Common myeloid progenitor, CD34-positive (primary cell): Measurements from ENCODE around the gene ZNF660.

ENCODE experiments used
- CTCF ChIA-PET: fragments of 350-600 bp; sonication (Branson Sonifier 250); formaldehyde crosslinking; loops from one replicate; lab custom pipeline; 2021; ENCODE audit warnings: antibody characterized with exemption; lab: Charles Lee
- POLR2A ChIA-PET: fragments of 350-600 bp; sonication (Branson Sonifier 250); formaldehyde crosslinking; loops from one replicate; lab custom pipeline; 2021; ENCODE audit warnings: antibody characterized with exemption; lab: Charles Lee
- DNase-seq, 3 donors: peaks; one replicate each; pipeline versions ENCODE4 v3.0.0 to v3.0.0-alpha.2; 2013
- H3K27ac ChIP-seq, 2 experiments: 1 replicate in 1 of 2; 2 replicates in 1 of 2; pipeline ENCODE4 v1.7.0; 2013; ENCODE audit warnings: inconsistent platforms in 2 of 2, low read length in 2 of 2, mild to moderate bottlenecking in 2 of 2, low read depth in 1 of 2, moderate library complexity in 1 of 2; ENCODE audit not compliant: severe bottlenecking in 2 of 2, insufficient read depth in 1 of 2, poor library complexity in 1 of 2
- H3K27me3 ChIP-seq, 5 experiments: replicated peaks in 2 of 5; 1 replicate in 3 of 5; 2 replicates in 2 of 5; pipeline versions ENCODE4 v1.6.1 to v1.7.0; 2013; ENCODE audit warnings: low read length in 4 of 5, mild to moderate bottlenecking in 2 of 5, moderate library complexity in 2 of 5, inconsistent platforms in 1 of 5; ENCODE audit not compliant: insufficient read depth in 5 of 5, control insufficient read depth in 4 of 5
- H3K36me3 ChIP-seq, 4 experiments: 1 replicate in 2 of 4; 2 replicates in 2 of 4; pipeline versions ENCODE4 v1.6.1 to v1.7.0; 2013; ENCODE audit warnings: low read length in 3 of 4, control low read depth in 1 of 4, mild to moderate bottlenecking in 1 of 4; ENCODE audit not compliant: control insufficient read depth in 4 of 4, insufficient read depth in 4 of 4
- H3K4me1 ChIP-seq, 4 experiments: 1 replicate in 3 of 4; 2 replicates in 1 of 4; pipeline versions ENCODE4 v1.6.1 to v1.7.1; 2013; ENCODE audit warnings: low read length in 3 of 4, mild to moderate bottlenecking in 3 of 4, control low read depth in 1 of 4, inconsistent platforms in 1 of 4, moderate library complexity in 1 of 4; ENCODE audit not compliant: control insufficient read depth in 4 of 4, insufficient read depth in 4 of 4; ENCODE audit errors: control extremely low read depth in 1 of 4
- H3K4me3 ChIP-seq, 7 experiments: 1 replicate in 4 of 7; 2 replicates in 3 of 7; pipeline versions ENCODE4 v1.5.1 to v1.7.0; 2013; ENCODE audit warnings: mild to moderate bottlenecking in 7 of 7, low read length in 6 of 7, moderate library complexity in 6 of 7, inconsistent platforms in 2 of 7, low read depth in 2 of 7, control low read depth in 1 of 7; ENCODE audit not compliant: insufficient read depth in 4 of 7, control insufficient read depth in 1 of 7; ENCODE audit errors: extremely low read depth in 1 of 7
- H3K9me3 ChIP-seq, 5 experiments: 1 replicate in 4 of 5; 2 replicates in 1 of 5; pipeline versions ENCODE4 v1.6.1 to v1.7.1; 2013; ENCODE audit warnings: low read length in 4 of 5, mild to moderate bottlenecking in 2 of 5, inconsistent platforms in 1 of 5, low read depth in 1 of 5, moderate library complexity in 1 of 5; ENCODE audit not compliant: control insufficient read depth in 4 of 5, insufficient read depth in 2 of 5; ENCODE audit errors: control extremely low read depth in 1 of 5
- WGBS: methylation state at CpG from one replicate; pipeline ENCODE4 v1.1.5; 2013; ENCODE audit not compliant: insufficient coverage; 5-methylcytosine and 5-hydroxymethylcytosine counted together

The ZNF660 gene

DNA sequence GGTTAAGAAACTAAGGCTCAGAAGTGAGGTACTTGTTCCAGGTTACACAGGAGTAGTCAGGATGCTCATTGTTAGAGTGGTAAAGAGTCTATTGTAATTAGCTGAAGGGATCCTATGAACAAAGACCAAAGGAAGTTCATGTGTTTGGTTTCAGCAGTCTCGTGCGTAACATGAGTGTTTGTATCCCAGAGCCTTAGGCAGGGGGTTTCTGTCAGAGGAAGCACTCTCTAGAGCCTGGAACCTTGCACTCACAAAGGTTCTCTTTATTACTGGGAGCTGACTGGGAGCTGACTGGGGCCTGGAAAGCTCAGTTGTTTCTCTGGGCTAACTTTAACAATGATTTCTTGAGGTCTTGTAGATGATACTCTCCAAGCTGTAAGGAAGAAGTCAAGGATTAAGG is 44.0 kb downstream of the ZNF660 start:
- H3K27me3 ChIP-seq: no peaks in the 10 kb centered on the region
- ChIA-PET POLR2A (no interaction called here), CTCF (no interaction called here)
- H3K36me3 ChIP-seq: peaks cover 15 to 53% (median 41%) of the 10 kb centered on the region in 4 experiments
- H3K4me1 ChIP-seq: peaks cover 3 to 13% (median 8%) of the 10 kb centered on the region in 4 experiments
- 100% methylated on average over 2 of the region's 2 CpGs for WGBS
- no peak overlapping the region for H3K4me3 ChIP-seq
- no peak overlapping the region for H3K27ac ChIP-seq
- H3K9me3 ChIP-seq: peaks cover 0 to 38% (median 6%) of the 10 kb centered on the region in 5 experiments
- no peak for DNase-seq

DNA sequence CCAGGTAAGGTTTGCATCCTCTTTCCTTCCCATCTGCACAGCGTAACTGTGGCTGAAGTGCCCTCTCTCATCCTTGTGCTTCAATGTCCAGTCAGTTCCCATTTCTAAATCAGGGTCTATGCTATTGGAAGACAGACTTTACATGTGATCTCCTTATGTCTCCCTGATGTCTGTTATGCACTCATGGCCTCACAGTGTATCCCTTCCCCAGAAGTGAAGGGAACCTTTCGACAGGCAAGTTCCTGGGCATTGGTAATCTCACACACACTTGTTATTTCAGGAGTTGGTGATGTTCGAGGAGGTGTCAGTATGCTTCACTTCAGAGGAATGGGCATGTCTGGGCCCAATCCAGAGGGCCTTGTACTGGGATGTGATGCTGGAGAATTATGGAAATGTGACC is 47.4 kb downstream of the ZNF660 start:
- Histone ChIP-seq H3K9me3 (peaks cover 3 to 60% (median 10%) of the 10 kb centered on the region in 5 experiments), H3K27me3 (no peaks in the 10 kb centered on the region), H3K4me1 (no peaks in the 10 kb centered on the region), H3K27ac (no peak overlapping the region), H3K4me3 (no peak overlapping the region), H3K36me3 (peaks cover 27 to 84% (median 61%) of the 10 kb centered on the region in 4 experiments)
- ChIA-PET CTCF (no interaction called here), POLR2A (no interaction called here)
- 100% methylated on average over 1 of the region's 3 CpGs for WGBS
- no peak for DNase-seq

DNA sequence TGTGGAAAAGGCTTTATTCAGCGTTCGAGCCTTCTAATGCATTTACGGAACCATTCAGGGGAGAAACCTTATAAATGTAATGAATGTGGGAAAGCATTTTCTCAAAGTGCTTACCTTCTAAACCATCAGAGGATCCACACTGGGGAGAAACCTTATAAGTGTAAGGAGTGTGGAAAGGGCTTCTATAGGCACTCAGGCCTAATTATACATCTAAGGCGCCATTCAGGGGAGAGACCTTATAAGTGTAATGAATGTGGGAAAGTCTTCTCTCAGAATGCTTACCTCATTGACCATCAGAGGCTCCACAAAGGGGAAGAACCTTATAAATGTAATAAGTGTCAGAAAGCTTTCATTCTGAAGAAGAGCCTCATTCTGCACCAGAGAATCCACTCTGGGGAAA is 57.6 kb downstream of the ZNF660 start:
- no peaks in the 10 kb centered on the region for H3K27me3 ChIP-seq
- CTCF ChIA-PET: no interaction called here
- peak overlapping the region in 1 of 7 experiments; percentile 2 for H3K4me3 ChIP-seq
- WGBS: no CpG with 5 or more reads among the region's 4 CpGs
- H3K27ac ChIP-seq: no peak overlapping the region
- POLR2A ChIA-PET: no interaction called here
- peaks cover 46 to 75% (median 51%) of the 10 kb centered on the region in 4 experiments for H3K36me3 ChIP-seq
- DNase-seq: no peak
- no peaks in the 10 kb centered on the region for H3K4me1 ChIP-seq
- peaks cover 34 to 79% (median 44%) of the 10 kb centered on the region in 5 experiments for H3K9me3 ChIP-seq

DNA sequence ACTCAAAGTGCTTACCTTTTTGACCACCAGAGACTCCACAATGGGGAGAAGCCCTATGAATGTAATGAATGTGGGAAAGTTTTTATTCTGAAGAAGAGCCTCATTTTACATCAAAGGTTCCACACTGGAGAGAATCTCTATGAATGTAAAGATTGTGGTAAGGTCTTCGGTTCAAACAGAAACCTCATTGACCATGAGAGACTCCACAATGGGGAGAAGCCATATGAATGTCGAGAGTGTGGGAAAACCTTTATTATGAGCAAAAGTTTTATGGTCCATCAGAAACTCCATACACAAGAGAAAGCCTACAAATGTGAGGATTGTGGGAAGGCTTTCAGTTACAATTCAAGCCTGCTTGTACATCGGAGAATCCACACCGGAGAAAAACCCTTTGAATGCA is 58.3 kb downstream of the ZNF660 start:
- POLR2A ChIA-PET: no interaction called here
- no peaks in the 10 kb centered on the region for H3K27me3 ChIP-seq
- H3K36me3 ChIP-seq: peaks cover 41 to 68% (median 48%) of the 10 kb centered on the region in 4 experiments
- peaks cover 29 to 73% (median 44%) of the 10 kb centered on the region in 5 experiments for H3K9me3 ChIP-seq
- CTCF ChIA-PET: no interaction called here
- H3K27ac ChIP-seq: no peak overlapping the region
- peaks cover 0 to 4% (median under 1%) of the 10 kb centered on the region in 4 experiments for H3K4me1 ChIP-seq
- DNase-seq: no peak
- peak overlapping the region in 1 of 7 experiments; percentile 2 for H3K4me3 ChIP-seq
- WGBS: 83% methylated on average over 2 of the region's 4 CpGs

DNA sequence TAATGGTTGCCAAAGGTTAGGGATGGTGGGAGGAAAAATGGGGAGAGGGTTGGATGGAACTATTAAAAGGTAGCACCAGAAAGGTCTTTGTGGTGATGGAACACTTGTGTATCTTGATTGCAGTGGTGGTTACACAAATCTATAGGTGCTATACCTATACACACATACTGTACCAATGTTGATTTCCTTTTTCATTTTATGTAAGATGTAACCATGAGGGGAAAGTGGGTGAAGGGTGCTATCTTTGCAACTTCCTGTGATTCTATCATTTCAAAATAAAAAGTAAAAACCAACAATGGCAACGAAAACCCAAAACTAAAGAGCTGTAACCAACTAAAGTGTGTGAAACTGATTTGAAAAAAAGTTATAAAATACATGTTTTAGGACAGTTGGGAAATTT is 63.0 kb downstream of the ZNF660 start:
- no peak for DNase-seq
- H3K27me3 ChIP-seq: no peaks in the 10 kb centered on the region
- ChIA-PET CTCF (no interaction called here), POLR2A (no interaction called here)
- no peak overlapping the region for H3K27ac ChIP-seq
- H3K4me3 ChIP-seq: peak overlapping the region in 2 of 7 experiments; percentile 86 to 98
- WGBS: 100% methylated on average over 1 of the region's 1 CpG
- H3K36me3 ChIP-seq: peaks cover 22 to 43% (median 33%) of the 10 kb centered on the region in 4 experiments
- H3K4me1 ChIP-seq: peaks cover 2 to 18% (median 8%) of the 10 kb centered on the region in 4 experiments
- peaks cover 8 to 36% (median 13%) of the 10 kb centered on the region in 5 experiments for H3K9me3 ChIP-seq

DNA sequence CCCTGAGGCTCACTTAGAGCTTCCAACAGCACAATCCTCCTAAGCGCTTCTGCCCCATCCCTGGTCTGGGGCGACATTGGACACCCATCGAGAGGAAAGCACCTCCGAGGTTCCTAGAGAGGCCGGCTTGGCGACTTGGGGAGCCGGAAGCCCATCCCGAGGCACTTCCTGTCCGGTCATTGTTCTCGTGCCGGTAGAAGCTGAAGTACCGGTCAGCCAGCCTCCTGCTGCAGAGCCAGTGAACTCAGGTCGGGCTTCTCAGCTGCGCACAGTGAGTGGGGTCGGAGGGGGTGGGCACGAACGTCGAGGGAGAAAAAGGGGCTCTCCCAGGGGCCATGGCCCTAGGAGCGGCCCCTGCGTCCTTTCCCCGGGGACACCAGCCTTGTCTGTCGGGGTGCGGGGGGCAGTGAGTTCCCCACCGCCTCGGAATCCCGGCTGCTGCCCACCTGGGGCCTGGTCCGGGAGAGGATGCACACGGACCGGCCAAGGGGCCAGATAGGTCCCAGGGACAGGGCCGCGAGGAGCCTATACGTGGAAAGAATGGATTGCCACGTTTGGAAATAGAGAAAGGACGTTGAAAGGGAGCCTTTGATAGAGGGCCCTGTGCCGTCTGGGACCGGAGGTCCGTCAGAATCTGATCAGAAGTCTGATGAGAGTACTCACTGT is 63.9 kb downstream of the ZNF660 start, which contains the start of gene ZNF35:
ZNF35 (plus strand) TSS at position 169 of the 666 bp plus-strand sequence. CDS start 2,336 bp downstream, outside the sequence.
- ChIA-PET CTCF (no interaction called here), POLR2A (interaction anchor here (1.0 kb wide), 1 partner anchor 37 kb away, joined by 7 read pairs; no protein-coding TSS in a partner anchor)
- peaks cover 0 to 36% (median 10%) of the 10 kb centered on the region in 5 experiments for H3K9me3 ChIP-seq
- WGBS: 0% methylated on average over 21 of the region's 37 CpGs
- H3K4me1 ChIP-seq: peaks cover 2 to 18% (median 8%) of the 10 kb centered on the region in 4 experiments
- H3K27me3 ChIP-seq: no peaks in the 10 kb centered on the region
- peaks cover 18 to 43% (median 33%) of the 10 kb centered on the region in 4 experiments for H3K36me3 ChIP-seq
- peak; percentile 63 to 65 (median 64) for DNase-seq
- H3K27ac ChIP-seq: peak within 1 kb of the TSS; percentile 65 to 83
- peak within 1 kb of the TSS; percentile 82 to 98 (median 86) for H3K4me3 ChIP-seq
